Fibroblast of lung (primary cell): ENCODE data around the gene LAMA4.

Source experiments
- CTCF ChIP-seq, 2 donors: IDR thresholded peaks in 1 of 2; conservative IDR thresholded peaks in 1 of 2; 1 replicate in 1 of 2; 2 replicates in 1 of 2; pipeline ENCODE4 v1.5.1; 2011 to 2012; ENCODE audit warnings: low read length in 2 of 2, control low read depth in 1 of 2, inconsistent platforms in 1 of 2, low read depth in 1 of 2, mild to moderate bottlenecking in 1 of 2
- EZH2 ChIP-seq: IDR thresholded peaks from 2 replicates; pipeline ENCODE4 v1.5.1; 2012; ENCODE audit warnings: low read length, control low read depth, mild to moderate bottlenecking; ENCODE audit errors: missing control alignments

DNA sequence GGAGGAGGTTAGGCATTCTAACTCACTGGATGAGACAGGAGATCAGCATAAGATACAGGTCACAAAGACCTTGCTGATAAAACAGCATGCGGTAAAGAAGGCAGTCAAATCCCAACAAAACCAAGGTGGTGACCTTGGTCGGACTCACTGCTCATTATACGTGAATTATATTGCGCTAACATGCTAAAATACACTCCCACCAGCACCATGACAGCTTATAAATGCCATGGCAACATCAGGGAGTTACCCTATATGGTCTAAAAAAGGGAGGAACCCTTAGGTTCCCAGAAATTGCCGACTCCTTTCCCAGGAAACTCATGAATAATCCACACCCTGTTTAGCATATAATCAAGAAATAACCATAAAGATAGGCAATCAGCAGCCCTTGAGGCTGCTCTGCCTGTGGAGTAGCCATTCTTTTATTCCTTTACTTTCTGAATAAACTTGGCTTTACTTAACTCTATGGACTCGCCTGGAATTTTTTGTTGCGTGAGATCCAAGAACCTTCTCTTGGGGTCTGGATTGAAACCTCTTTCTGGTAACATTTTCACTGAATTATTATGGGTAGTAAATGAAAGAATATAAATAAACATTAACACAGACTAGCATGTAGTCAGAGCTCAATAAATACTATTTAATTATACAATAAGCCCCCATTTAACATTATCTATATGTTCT lies 3.0 kb upstream of the LAMA4 start:
- TF ChIP-seq CTCF (conservative IDR thresholded peaks at IDR 0.05 in 1 of 2, IDR thresholded peaks at IDR 0.05 in 1 of 2; ENCODE audit: low read depth in 1 of 2, low read length in 2 of 2) (no peak), EZH2 (no peak)
